ENCODE results near the gene WDCP.
"Not testable (repeated sequence)": the region's sequence is repeated elsewhere in the genome, so short reads cannot be mapped to it uniquely, and the experiment has no call there.

GRCh38 chr2:24093270-24093669 lies 46.1 kb upstream of the WDCP start:
- not testable (repeated sequence) for TF ChIP-seq CTCF (IDR thresholded peaks at IDR 0.05; ENCODE audit: poor library complexity, severe bottlenecking); POLR2AphosphoS5 (IDR thresholded peaks at IDR 0.05); TAF1 (IDR thresholded peaks at IDR 0.05; ENCODE audit: low read depth); RAD21 (conservative IDR thresholded peaks at IDR 0.05); REST (IDR thresholded peaks at IDR 0.05; ENCODE audit: borderline replicate concordance); EP300 (conservative IDR thresholded peaks at IDR 0.05; ENCODE audit: poor library complexity, severe bottlenecking); EZH2 (IDR thresholded peaks at IDR 0.05; ENCODE audit: borderline replicate concordance, insufficient read depth, low read length, poor library complexity, severe bottlenecking); MXI1 (conservative IDR thresholded peaks at IDR 0.05; ENCODE audit: poor library complexity, severe bottlenecking); SMC3 (conservative IDR thresholded peaks at IDR 0.05; ENCODE audit: poor library complexity)
